GM12873 (cell line): ENCODE measurements around the gene EVA1C.

Source experiments
- CTCF ChIP-seq: IDR thresholded peaks from 2 replicates; pipeline ENCODE4 v1.5.1; 2012; ENCODE audit warnings: low read depth, mild to moderate bottlenecking, moderate library complexity, low read length, control low read depth; ENCODE audit not compliant: insufficient read depth; ENCODE audit errors: missing control alignments

Gene EVA1C

DNA sequence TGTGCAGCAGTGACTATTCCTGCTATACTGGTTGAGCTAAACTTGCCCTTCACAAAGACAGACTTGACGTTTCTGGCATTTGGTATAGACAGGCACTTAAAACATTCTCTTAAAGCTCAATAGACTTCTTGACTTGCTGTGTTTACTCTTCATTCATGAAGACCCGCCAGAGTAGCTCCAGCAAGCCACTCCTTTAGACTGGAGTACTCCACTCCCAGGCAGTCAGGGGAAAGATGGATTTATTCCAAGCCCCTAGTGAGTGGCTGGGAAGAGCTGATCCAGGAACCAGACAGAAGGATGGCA, 70.7 kb downstream of the EVA1C start:
- TF ChIP-seq CTCF = no peak

- no peak for TF ChIP-seq CTCF
Observed at GRCh38 chr21:32484706-32485380, 72.3 kb downstream of the EVA1C start.

- no peak for TF ChIP-seq CTCF
Observed at GRCh38 chr21:32492376-32492775, 79.9 kb downstream of the EVA1C start.

DNA sequence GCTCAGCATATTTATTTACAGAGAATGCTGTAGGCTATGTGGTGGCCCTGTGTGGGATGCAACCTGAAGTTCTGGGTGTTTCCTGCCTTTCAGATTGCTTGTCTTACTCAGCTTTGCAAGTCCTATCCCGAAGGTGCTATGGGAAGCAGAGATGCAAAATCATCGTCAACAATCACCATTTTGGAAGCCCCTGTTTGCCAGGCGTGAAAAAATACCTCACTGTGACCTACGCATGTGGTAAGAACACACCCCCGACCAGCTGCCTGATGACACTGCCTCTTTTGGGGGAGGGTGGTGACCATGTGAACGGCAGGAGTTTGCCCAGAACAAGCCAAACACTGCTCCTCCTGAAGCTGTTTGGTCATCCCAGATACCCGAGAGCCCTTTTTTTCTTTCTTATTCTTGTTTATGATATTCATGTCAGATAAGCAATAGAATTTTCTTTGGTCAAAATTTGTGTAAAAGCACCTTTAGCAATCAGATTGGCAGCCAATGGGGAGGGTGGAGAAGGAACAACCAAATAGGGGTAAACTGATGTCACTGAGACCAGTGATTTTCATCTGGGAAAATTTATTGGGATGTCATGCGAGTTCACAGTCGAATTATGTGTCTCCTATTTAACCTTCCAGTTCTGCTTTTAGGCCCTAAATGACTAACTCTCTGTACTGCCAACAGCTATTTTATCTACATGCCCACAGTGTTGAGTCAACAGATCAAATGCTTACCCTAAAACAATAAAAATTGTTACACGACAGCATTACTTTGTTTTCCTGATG, 82.6 kb downstream of the EVA1C start:
- no peak for TF ChIP-seq CTCF

GRCh38 chr21:32496568-32496967, 84.1 kb downstream of the EVA1C start:
- TF ChIP-seq CTCF = no peak

DNA sequence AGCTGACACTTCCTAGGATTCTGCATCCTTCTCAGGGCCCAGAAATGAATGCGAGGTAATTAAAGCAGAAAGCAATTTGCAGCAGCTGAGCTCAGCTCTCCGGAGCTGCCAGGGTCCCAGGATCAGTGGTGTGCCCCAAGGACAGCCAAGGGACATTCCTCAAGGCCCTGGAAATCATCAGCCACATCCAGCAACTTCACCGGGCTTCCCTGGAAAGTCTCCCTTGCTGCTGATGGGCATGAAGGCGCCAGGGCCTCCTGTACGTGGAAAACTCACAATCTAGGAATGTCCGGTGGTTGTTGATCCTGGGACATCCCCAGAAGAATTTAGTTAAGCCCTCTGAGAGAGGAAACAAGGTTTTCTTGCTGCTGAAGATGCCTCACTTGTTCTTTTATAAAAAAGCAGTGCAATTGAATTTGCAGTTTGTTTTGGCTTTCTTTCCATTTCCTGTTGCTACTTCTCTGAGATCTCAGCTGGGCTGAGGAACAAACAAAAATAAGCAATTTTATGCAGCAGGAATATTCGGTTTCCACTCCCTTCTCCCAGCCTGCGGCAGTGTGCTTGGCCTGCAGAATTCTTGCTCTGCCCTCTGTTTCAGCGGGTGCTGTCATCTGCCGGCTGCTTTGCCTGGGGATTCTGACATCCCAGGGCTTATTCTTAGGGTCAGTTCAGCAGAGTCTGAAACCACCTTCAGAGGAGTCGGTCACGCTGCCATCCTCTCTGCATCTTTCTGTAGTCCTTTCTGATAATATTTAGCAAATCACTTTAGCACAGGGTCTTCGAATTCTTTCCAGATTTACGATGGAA, 86.9 kb downstream of the EVA1C start:
- TF ChIP-seq CTCF = no peak

GRCh38 chr21:32507342-32507919, 94.9 kb downstream of the EVA1C start:
- TF ChIP-seq CTCF = no peak
